GDM1 (cell line): ENCODE results near the gene ARVCF.

ENCODE experiments used
- DNase-seq: peaks from one replicate; lab custom pipeline; 2025; lab: John Stamatoyannopoulos, UW

The ARVCF gene

GRCh38 chr22:19998991-19999820 is 17.4 kb downstream of the ARVCF start:
- no peak for DNase-seq

DNA sequence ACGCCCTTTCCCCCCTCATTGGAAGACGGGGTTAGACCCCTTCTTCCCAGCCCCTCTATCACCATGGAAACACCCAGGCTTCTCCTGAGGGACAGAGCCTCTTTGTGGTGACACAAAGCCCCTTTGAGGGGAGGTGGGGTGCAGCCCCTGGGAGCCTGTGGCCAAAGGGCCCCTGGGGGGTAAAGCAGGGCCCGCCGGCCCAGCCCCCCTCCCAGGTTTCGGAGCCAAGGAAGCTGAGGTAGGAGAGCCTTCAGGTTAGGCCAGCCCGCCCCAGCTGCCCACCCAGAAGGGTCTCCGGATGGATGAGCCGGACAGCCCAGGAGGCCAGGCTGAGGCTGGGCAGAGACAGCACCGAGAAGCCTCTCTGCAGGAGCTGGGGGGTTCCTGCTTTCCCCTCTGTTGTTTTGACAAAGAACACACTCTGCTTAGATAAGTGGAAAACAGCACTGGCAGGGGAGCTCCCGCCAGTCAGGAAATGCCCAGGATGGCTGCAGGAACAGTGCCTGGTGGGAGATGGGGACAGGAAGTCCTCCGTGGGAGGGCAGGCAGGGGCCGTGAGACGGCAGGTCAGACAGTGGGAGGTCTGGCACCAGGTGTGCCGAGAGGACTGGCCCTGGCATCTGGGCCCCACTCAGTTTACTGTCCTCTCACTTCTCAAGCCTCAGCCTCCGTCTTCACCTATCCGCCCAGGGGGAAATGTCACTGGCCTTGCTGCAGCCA is 18.2 kb downstream of the ARVCF start:
- DNase-seq = no peak

DNA sequence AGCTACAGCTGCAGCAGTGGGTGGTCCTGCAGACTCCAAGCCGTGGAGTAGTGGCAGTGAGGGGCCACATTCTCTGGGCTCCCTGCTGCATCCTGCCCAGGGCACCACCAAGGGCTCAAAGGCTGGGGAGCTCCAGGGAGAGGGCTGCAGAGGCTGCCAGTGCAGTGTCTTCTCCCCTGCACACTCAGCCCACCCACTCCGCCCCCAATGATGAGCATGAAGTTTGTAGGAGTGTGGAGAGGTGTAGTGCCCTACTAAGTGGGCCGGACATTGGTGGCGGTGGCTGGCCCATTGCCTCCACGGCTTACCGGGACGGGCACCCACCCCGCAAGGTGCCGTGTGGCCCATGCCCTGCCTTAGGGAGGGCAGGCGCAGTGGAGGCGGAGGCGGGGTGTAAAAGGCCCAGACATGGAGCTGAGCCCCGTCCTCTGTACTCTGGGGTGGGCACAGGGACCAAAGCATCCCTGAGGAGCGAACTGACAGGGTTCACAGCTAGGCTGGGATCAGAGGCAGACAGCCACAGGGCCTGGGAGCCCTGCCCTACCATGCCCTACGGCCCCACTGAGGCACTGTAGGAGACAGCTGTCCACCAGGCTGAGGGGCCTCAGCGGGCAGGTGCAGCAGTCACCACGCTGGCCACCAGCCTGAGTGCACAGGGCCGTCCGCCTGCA is 18.9 kb downstream of the ARVCF start:
- DNase-seq = no peak

DNA sequence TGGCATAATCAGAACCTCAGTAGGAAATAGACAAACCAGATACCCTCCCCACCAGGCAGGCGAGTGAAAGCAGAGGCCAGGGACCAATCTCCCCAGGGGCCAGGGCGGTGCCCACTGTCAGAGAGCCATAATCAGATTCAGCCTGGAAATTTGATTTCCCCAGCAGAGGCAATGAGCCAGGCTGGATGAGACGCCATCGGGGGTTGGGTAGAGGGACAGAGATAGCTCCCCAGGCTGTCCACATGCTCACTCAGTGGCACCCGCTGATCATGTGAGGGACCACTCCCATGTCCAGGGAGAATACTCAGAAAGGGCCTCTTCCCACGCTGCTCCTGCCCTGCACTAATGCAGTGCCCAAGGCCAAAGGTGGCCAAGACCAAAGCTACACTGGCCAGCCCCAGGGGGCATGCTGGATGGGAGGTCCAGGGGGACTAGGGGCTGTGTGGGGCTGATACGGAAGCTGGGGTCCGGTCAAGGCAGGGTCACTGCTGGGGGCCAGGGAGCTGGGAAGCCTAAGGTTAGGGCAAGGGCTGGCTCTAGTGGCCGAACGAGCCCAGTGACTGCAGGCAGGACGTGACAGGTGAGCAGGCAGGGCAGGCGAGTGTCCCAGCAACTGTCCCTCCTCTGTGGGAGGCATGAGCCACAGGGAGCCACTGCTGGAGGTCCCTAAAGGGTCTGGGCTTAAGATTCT is 19.8 kb downstream of the ARVCF start:
- DNase-seq = no peak

- DNase-seq = no peak
Observed at GRCh38 chr22:19995611-19996339, 20.8 kb downstream of the ARVCF start.

GRCh38 chr22:19994851-19995610 is 21.6 kb downstream of the ARVCF start:
- no peak for DNase-seq

DNA sequence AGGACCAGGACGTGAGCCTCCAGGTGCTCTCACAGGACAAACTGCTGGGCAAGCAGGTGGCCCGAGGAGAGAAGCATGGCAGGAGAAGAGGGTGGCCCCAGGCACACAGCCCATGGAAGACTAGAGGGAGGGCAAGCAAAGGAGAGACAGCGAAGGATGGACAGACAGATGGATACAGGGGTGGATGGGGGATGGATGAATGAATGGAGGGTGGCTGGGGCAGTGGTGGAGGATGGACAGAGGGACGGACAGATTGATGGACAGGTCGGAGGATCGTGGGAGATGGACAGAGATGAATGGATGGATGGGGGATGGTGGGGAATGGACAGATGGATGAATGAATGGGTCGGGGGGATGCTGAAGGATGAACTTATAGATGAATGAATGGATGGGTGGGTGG is 22.7 kb downstream of the ARVCF start:
- no peak for DNase-seq

DNA sequence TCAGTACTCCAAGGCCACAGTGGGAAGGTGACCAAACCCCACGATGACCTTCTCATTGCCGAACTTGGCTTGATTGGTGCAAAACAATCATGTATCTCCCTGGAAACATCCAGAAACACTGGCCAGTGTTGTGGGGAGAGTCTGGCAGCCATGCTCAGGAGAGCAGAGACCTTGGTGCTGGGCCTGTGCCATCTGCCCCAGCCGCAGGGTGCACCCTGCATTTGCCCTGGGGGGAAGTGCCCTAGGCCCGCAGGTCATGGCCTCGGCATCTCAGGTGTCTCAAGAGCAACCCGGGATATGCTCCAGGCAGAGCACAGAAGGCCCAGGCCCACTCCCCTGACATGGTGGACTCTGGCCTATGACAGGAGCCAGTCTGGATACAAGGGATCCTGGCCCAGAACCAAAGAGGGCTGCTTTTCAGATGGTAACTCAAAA is 23.7 kb downstream of the ARVCF start:
- no peak for DNase-seq

DNA sequence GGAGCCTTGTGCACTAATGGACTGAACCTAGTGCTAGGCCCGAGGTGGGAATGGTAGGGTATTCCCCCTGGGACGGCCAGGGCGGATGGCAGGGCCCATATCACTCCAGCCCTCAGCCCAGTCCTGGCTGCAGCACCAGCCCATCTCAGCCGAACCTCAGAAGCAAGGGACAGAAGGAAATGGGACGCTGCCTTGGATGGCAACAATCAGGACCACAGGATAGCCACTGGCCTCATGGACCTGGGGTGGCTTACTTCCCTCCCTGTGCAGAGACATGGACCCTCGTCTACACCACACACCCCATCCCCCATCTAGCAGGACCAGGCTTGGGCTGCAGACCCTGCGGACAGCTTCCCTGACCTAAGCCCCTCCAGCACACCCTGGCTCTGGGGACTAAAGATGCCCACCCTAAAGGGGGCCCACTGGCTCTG is 24.1 kb downstream of the ARVCF start:
- DNase-seq = no peak

GRCh38 chr22:19991645-19992451 is 24.8 kb downstream of the ARVCF start:
- DNase-seq = no peak

DNA sequence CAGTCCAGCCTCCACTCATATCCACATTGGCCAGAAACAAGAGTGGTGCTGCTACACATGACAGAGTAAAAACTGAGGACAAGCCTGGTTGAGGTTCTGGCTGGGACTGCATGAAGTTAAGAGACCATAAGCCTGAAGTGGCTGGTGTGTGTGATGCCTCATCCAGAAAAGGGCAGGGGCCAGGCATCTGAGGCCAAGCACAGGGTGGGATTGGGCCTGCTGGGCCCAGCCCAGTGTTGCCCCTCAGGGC is 25.3 kb downstream of the ARVCF start:
- no peak for DNase-seq

GRCh38 chr22:19990609-19991394 is 25.8 kb downstream of the ARVCF start:
- no peak for DNase-seq

DNA sequence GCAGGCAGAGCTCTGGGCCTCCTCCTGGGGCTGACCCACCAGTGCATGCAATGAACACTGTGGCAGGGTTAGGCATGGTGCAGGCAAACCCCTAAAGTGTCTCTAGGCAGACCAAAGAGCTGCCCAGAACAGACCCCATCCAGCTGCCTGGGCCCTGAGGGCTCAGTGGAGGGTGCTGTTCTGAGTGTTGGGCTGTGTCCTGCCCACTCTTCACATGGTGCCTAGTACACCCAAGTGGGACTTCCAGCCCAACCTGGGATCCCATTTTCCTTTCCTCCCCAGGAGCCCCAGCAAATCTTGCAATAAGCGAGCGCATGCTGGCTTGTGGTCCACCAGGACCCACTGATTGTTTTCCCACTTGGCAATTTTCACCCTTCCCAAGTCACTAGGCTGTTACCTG is 26.4 kb downstream of the ARVCF start:
- DNase-seq = no peak

GRCh38 chr22:19989725-19990067 is 26.9 kb downstream of the ARVCF start:
- no peak for DNase-seq

- no peak for DNase-seq
Observed at GRCh38 chr22:19988965-19989724, 27.5 kb downstream of the ARVCF start.

GRCh38 chr22:19988331-19988808 is 28.3 kb downstream of the ARVCF start:
- no peak for DNase-seq

DNA sequence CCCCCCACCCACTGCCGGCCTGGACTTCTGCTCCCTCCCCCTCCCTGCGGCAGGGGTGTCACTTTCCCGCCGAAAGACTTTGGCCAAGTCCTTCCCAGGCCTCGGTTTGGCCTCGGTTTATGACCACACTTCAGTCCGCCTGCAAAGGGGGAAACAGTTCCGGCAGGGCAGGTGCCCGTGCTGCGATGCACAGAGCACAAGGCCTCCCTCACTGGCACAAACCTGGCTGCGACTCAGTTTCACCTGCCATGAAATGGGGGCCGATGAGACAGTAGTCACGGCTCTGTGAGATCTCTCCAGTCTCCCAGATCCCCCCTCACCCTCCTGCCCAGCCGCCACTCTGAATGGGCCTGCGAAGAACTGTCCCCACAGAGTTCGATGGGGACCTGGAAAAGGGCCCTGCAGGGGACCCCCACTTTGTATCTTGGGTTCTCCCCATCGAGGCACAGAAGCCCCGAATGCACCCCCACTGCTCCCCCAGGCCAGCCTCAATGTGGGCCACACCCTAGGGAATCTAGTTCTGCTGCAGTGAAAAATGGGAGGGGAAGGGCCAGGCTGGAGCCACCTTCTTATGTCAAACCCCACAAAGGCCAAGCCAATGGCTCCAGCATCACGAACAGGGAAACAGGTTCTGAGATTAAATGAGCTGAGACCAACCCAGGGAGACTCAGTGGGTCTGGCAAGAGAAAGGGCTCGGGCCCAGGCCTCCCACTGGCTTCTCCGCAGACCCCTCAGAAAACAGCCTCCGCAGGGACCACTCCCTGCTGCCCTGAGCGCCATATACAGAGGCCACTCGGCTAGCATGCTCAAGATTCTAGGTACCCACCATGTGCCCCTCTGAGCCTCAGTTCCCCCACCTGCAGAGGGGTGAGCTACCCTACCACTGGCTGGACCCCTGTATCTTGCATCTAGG is 29.0 kb downstream of the ARVCF start:
- DNase-seq = no peak
